BE2C (cell line): Measurements from ENCODE around the gene ANO10.

Experiments used
- DNase-seq: peaks from one replicate; pipeline ENCODE4 v3.0.0-alpha.2; 2020
- H3K27me3 ChIP-seq: fragments of 250-450 bp; sonication (Bioruptor Pico); 2 replicates; pipeline ENCODE4 v1.5.1; 2020; ENCODE audit warnings: mild to moderate bottlenecking
- H3K36me3 ChIP-seq: fragments of 250-450 bp; sonication (Bioruptor Pico); 2 replicates; pipeline ENCODE4 v1.5.1; 2020; ENCODE audit warnings: mild to moderate bottlenecking
- H3K4me1 ChIP-seq: fragments of 250-450 bp; sonication (Bioruptor Pico); 2 replicates; pipeline ENCODE4 v1.5.1; 2020
- H3K4me3 ChIP-seq: 2 replicates; pipeline ENCODE4 v1.5.1; 2011; ENCODE audit warnings: low read depth, low read length
- H3K9me3 ChIP-seq: fragments of 250-450 bp; sonication (Bioruptor Pico); 2 replicates; pipeline ENCODE4 v1.5.1; 2020
- TF ChIP-seq, protein P1 (sequence below): IDR thresholded peaks from 2 replicates; pipeline ENCODE4 v1.5.1; 2012; ENCODE audit warnings: mild to moderate bottlenecking, low read depth, low read length

Gene ANO10

DNA sequence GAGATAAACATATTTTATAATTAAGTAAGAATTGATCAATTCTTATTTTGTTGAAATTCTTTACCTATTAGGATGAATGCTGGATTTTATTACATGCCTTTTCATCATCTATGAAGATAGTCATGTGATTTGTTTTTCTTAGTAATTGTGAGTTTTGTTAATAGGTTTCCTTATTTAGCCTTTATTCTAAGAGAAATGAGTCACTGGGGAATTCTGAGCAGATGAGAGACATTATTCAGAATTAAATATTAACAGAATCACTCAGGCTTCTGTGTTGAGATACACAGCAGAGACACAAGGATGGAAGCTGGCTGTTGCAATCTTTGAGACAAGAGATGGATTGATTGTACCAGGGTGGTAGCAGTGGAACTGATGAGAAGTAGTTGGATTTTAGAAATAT is 7.4 kb upstream of the ANO10 start:
- no peak for DNase-seq
- Histone ChIP-seq H3K4me3 (no peak overlapping the region), H3K36me3 (no peaks in the 10 kb centered on the region), H3K27me3 (no peaks in the 10 kb centered on the region), H3K4me1 (no peaks in the 10 kb centered on the region), H3K9me3 (no peaks in the 10 kb centered on the region)
- TF ChIP-seq, protein P1, sequence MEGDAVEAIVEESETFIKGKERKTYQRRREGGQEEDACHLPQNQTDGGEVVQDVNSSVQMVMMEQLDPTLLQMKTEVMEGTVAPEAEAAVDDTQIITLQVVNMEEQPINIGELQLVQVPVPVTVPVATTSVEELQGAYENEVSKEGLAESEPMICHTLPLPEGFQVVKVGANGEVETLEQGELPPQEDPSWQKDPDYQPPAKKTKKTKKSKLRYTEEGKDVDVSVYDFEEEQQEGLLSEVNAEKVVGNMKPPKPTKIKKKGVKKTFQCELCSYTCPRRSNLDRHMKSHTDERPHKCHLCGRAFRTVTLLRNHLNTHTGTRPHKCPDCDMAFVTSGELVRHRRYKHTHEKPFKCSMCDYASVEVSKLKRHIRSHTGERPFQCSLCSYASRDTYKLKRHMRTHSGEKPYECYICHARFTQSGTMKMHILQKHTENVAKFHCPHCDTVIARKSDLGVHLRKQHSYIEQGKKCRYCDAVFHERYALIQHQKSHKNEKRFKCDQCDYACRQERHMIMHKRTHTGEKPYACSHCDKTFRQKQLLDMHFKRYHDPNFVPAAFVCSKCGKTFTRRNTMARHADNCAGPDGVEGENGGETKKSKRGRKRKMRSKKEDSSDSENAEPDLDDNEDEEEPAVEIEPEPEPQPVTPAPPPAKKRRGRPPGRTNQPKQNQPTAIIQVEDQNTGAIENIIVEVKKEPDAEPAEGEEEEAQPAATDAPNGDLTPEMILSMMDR = no peak

DNA sequence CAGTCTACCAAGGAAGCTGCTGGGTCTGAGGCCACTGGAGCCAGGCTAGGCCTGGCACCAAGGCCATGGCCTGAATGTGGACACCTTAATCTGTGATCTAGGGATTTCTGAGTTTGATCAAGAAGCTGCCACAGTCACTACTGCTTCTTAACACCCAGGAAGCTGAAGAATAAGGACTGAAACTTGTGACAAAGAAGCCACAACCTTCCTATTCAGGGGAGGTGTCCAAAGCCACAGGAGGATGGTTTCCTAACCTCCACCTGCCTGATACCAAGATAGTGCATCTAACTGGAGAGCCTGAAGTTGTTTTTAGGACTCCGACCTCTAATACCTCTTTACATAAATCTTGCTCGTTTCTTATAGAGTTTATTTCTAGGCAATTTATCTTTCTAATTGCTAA is 5.5 kb upstream of the ANO10 start:
- TF ChIP-seq, protein P1 = no peak
- no peak overlapping the region for H3K4me3 ChIP-seq
- no peak for DNase-seq
- no peaks in the 10 kb centered on the region for H3K27me3 ChIP-seq
- no peaks in the 10 kb centered on the region for H3K4me1 ChIP-seq
- H3K36me3 ChIP-seq = no peaks in the 10 kb centered on the region
- H3K9me3 ChIP-seq = no peaks in the 10 kb centered on the region

DNA sequence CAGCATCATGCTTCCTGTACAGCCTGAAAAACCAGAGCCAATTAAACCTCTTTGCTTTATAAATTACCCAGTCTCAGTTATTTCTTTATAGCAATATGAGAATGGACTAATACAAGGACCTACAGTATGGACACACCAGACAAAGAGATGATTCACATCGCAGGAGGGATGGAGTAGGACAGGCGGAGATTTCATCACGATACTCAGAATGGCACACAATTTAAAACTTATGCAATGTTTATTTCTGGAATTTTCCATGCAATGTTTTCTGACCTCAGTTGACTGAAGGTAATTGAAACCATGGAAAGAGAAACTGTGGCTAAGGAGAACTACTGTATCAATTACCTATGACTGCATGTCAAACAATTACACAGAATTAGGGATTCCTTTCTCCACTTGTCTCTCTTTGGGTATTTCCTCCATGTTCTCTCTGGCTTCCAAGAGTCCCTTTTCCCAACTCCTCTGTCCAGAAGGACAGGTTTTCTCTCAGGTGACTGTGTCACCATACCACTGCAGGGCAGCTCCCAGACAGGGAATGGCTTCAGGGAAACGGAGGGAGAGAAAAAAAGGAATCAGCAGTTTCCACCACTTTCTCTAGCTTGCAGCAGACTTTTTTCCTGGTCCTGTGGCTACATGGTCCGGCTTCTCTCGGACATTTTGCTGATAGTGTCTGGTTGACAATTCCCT is 3.0 kb upstream of the ANO10 start:
- TF ChIP-seq, protein P1 = no peak
- no peak for DNase-seq
- Histone ChIP-seq H3K4me1 (no peaks in the 10 kb centered on the region), H3K4me3 (no peak overlapping the region), H3K27me3 (no peaks in the 10 kb centered on the region), H3K36me3 (no peaks in the 10 kb centered on the region), H3K9me3 (no peaks in the 10 kb centered on the region)

DNA sequence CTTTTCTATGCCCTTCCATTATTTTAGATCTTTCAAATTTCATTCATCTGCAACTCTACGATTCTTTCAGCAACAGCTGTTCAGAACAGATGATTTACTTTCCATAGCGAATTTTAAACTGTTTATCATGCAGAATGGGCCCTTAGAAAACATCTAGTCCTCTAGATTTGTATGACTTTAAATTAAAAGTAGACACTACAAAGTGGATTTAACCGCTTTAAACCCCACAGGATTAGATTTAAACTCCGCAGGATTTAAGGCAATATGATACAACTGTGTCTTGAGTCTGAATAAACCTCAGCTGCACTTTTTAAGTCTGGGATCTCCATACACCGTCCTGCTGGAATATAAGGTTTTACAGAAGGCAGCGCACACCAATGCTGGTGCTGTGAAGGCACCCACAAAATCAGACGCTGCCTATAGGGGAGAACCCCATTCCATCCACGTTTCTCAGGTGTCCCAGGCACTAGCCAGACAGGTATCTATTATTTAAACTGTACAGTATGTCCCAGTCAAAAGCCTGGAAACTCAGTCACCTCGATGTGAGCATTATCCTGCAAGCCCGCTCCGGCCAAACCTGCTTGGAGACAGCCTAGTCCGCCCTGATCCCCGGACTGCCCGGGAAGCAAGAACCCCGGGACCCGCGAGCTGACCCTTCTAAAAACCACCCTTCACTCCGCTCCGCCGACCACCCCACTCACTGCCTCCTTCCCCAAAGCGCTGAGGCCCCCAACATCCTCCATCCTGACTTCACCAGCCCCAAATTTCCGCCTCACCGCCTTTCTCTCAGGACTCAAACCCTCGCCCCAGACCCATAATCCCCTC is 768 bp downstream of the ANO10 start:
- H3K4me1 ChIP-seq = no peaks in the 10 kb centered on the region
- TF ChIP-seq, protein P1 = no peak
- H3K36me3 ChIP-seq = no peaks in the 10 kb centered on the region
- H3K4me3 ChIP-seq = peak overlapping the region; percentile 65
- H3K27me3 ChIP-seq = no peaks in the 10 kb centered on the region
- no peaks in the 10 kb centered on the region for H3K9me3 ChIP-seq
- peak; percentile 5 for DNase-seq

DNA sequence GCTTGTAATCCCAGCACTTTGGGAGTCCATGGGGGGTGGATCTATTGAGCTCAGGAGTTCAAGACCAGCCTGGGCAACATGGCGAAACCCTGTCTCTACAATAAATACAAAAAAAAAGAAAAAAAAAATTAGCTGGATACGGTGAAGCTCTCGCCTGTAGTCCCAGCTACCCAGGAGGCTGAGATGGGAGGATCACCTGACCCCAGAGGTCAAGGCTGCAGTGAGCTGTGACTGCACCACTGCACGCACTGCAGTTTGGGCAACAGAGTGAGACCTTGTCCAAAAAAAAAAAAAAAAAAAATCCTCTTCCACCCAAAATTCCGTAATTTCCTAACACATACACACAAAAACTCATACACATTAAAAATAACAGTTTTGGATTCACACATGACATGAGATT is 2.2 kb downstream of the ANO10 start:
- Histone ChIP-seq H3K4me3 (no peak overlapping the region), H3K36me3 (no peaks in the 10 kb centered on the region), H3K27me3 (no peaks in the 10 kb centered on the region), H3K4me1 (no peaks in the 10 kb centered on the region), H3K9me3 (no peaks in the 10 kb centered on the region)
- TF ChIP-seq, protein P1 = no peak
- DNase-seq = no peak

DNA sequence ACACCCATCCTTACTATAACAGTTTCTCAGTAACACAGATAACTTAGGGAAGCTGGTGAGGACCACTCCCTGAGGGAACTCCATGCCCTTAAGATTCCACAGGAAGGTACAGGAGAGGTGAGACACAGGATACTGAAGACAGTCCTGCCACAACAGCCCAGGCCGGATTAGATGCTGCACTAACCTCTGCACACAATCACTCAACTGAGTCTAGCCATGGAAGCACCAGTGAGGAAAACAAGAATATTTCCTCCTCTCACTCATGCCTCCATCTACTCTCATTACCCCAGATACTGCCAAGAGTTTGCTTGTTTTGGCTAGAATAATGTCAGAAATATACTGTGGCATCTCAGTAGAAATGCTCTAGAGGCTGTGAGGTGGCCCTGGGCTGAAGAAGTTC is 3.7 kb downstream of the ANO10 start:
- H3K4me1 ChIP-seq = no peaks in the 10 kb centered on the region
- DNase-seq = no peak
- TF ChIP-seq, protein P1 = no peak

More for the DNA sequence above, 3.7 kb downstream of the ANO10 start:
- no peak overlapping the region for H3K4me3 ChIP-seq
- H3K9me3 ChIP-seq = no peaks in the 10 kb centered on the region
- no peaks in the 10 kb centered on the region for H3K36me3 ChIP-seq
- H3K27me3 ChIP-seq = no peaks in the 10 kb centered on the region
